ENCODE measurements around the gene SYMPK.
"Not testable (repeated sequence)": the region's sequence is repeated elsewhere in the genome, so short reads cannot be mapped to it uniquely, and the experiment has no call there.

The SYMPK gene

DNA sequence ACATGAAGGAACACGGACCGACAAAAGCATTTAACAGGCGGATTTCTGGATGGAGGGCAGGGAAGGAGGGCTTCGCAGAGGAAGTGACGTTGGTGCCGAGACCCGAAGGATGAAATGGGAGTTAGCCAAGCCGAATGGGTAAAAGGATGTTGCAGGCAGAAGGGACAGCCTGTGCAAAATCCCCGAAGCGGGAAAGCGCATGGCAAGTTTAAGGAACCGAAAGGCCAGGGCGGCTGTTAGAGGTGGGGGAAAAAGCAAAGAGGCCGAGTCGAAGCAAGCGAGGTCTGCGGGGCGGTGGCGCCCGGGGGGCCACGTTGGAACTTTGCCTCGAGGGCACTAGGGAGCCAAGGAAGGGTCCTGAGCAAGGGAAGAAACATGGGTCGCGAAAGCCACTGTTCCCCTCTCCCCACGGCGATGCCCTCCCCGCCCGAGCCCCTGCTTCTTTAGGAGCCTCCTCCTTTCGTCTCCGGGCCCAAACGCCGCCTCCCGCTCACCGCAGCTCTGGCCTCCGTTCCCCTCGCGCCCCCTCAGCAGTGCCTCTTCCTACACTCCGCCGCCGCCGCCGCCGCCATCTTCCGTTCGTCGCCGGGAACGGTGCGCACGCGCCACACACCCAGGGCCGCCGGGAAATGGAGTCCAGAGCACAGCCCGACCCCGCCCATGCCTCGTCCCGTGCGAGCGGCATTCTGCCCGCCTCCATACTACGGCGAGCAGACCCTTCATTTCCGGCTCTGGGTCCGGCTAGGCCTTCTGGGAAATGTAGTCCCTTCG lies at the start of gene SYMPK:
TSS of gene SYMPK (minus strand) at position 584 of the 771 bp plus-strand sequence. CDS start 8,652 bp downstream, outside the sequence.
- DNase-seq: peak; percentile 99

DNA sequence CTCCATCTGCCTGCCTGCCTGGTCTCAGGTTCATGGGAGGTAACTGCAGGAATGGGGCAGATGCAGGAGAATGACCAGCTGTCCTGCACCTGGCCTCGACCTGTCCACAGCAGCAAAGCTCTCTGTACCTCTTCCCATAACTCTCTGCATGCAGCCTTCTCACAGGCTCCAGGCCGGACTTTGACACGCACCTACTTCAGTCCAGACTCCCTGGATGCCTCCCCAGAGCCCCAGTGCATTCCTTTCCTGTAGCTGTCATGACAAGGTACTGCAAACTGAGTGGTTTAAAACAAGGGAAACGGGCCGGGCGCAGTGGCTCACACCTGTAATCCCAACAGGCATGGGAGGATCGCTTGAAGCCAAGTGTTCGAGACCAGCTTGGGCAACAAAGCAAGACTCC lies 48.3 kb upstream of the SYMPK start:
- no peak for DNase-seq

DNA sequence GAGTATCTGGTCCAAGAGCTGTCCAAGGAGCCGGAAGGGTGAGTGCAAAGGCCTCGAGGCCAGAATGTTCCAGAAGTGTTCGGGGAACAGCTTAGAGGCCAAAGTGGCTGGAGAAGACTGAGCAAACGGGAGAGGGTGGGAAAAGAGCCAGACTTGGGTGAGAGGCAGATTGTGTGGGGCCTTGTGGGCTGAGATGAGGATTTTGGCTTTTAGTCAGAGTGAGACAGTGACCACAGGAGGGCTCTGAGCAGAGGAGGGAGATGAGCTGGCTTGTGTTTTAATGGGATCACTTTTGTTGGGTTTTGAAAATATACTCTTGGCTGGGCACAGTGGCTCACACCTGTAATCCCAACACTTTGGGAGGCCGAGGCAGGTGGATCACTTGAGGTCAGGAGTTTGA lies 46.0 kb upstream of the SYMPK start:
- DNase-seq: no peak

DNA sequence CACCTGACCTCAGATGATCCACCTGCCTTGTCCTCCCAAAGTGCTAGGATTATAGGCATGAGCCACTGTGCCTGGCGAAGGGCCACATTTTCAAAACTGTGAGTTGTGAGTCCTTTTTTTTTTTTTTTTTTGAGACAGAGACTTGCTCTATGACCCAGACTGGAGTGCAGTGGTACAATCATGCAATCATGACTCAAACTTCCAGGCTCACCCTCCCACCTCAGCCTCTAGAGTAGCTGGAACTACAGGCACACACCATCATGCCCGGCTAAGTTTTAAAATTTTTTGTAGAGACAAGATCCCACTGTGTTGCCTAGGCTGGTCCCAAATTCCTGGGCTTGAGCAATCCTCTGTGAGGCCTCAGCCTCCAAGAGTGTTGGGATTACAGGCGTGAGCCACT lies 43.3 kb upstream of the SYMPK start:
- no peak for DNase-seq

DNA sequence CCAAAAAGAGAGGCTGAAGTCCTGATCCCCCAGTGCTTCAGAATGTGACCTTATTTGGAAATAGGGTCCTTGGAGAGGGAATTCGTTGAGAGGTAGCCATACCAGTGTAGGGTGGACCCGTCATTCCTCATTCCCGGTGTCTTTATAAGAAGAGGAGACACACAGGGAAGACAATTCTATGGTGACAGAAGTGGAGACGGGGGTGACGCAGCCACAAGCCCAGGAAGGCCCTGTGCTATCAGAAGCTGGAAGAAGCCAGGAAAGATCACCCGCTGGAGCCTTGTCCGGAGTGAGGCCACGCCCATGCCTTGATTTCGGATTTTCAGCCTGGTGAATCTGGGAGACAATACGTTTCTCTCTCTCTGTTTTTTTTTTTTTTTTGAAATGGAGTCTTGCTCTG lies 42.1 kb upstream of the SYMPK start:
- DNase-seq: no peak

DNA sequence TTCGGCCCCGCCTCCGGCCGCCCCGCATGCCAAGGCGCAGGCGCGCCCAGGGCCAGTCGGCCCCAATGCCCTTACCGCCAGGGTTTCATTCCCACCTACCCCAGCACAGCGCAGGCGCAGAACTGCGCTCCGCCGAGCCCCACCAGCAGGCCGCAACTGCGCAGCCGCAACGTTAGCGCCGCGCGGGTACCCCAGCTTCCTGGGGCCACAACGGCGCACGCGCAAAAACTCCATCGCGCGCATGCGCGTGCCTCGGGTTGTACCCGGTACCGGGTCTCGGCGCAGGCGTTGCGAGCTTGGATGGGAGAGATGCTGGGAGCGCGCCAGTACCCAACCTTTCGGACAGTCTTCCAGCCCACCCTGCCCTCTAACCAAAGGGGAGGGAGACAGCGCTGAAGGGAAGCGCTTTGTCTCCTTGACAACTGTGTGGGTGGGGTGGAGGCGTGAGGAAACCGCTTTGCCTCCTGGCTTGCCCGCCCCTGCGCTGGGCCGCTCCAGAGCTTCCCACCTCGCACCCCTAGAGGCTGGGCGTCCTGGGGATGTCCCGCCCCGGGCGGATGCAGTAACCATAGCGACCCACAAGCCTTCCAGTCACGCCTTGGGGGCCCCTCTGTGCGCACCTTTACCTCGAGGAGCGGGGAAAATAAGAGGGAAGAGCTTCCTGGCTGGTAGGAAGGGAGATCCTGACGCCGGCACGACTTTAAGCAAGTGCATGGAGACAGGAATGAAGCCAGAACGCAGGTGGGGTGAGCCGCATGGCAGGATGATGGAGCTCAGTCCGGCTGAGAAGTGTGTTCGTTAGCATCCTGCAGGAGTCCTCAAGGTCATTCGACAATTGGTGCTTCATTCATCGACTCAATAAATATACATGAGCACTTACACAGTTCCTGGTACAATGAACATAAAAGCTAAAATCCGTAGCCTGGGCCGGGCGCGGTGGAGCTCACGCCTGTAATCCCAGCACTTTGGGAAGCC lies 40.0 kb upstream of the SYMPK start:
- DNase-seq: peak; percentile 99

DNA sequence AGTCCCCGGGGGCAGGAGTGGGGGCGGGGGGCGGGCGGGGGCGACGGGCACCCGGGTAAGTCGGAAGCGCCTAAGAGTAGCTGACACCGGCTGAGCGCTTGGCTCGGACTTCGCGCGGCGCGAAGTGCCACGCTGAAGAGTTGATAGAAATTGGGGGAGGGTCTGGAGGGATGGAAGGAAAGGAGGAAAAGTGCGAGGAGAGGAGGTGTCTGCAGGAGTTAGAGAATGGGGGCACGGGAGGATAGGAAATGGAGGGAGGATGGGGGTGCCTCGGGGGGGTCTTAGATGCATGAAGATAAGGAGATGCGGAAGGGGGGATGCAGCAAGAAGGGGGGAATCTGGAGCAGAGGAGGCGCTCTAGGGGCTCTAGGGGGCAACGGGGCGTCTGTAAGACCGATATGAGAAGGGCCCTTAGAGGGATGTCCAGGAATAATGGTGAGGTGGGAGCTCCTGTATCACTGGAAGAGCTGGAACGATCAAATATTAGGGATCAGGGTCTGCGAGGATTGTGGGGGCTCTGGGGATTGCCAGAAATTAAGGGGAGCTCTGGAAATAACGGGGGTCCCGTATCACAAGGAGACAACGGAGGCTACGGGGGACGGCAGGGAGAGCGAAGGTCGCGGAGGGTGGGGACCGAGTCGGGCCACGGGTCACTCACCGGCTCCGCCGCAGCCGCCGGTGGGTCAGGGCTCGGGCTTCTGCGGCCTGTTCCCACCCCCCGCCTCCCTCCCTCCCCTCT lies 39.1 kb upstream of the SYMPK start, which contains the start of gene MYPOP:
TSS of gene MYPOP (minus strand) at position 702 of the 739 bp plus-strand sequence. CDS start 840 bp downstream, outside the sequence.
- no peak for DNase-seq

DNA sequence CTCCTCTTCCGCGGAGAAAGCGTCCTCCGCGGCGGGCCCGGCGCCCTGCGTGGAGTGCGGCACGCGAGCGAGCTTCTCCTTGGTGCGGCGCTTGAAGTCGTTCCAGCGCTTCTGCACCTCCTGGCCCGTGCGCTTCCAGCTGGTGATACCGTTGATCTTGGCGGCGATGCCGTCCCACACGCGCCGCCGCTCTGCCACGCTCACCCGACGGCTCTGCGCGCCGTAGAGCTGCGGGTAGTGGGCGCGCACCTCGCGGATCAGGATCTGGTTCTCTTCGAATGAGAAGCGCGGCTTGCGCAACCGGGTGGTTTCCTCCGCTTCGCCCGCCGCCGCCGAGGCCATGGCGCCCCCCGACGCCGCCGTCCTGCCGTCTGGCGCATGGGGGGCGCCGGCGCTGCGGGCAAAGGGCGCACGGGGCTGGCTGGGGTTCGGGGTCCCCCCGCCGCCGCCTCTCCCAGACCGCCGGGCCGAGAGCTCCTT lies 38.5 kb upstream of the SYMPK start:
- peak; percentile 37 for DNase-seq

DNA sequence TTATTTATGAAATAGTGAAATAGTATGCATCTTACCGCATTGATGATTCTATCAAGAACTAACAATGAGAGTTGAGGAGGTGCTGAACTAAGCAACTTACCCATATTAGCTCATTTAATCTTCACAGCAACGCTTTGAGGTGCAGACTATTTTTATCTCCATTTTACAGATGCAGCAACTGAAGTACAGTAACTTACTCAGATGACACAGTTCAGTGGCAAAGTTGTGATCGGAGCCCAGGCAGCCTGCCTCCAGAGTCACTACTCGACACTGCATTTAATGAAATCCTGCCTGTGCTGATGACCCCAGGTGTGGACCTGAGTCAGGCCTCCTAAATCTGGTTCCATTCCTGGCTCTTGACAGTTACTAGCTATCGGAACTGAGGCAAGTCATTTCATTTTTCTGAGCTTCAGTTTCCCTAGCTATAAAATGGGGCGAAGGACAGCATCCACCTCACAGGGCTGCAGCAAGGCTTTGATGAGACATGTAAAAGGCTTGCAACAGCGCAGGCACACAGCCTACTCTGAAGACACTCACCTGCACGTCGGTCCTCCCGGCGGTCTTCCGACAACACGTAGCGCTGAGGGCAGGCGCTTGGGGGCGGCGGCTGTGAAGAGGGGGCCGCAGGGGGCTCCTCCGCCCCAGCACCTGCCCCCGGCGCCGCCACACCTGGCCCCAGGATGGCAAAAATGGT lies 37.9 kb upstream of the SYMPK start:
- DNase-seq: no peak

DNA sequence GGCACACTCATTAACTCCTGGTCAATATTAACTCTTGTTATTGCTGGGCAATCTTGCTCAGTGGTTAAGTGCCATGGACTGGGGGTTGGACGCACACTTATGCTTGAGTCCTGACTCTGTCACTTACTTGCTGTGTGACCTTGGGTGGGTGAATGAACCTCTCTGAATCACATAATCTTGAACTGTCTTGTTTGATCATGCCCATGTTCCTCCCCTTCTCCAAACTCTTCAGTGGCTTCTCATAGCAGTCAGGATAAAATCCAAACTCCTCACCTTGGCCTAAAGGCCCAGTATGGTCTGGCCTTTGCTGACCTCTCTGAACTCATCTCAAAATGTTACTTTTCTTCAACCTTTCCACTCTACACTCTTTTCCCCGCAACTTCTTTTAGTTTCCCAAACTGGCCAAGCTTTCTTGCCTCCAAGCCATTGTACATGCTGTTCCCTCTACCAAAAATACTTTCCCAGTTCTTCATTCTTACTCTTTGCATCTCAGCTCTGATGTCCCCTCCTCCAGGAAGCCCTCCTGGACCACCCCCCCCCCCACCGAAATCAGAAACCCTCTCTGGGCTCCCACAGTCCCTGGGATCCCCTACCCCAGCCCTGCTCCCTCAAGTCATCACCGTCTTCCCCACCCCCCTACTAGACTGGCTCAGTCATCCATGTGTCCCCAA lies 37.1 kb upstream of the SYMPK start:
- no peak for DNase-seq

DNA sequence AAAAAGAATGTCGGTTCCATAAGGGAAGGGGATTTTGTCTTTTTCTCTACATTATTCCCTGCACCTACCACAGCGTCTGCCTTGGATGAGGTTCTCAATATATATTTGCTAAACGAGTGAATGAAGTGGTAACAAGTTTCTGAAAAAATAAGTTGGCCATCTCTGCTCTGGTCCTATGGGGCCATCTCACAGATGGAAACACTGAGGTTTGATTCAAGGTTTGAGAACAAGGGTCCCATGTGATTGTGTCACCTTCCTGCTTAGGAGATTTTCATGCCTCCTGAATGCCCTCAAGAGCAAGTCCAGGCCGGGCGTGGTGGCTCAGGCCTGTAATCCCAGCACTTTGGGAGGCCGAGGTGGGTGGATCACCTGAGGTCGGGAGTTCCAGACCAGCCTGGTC lies 36.3 kb upstream of the SYMPK start:
- no peak for DNase-seq

DNA sequence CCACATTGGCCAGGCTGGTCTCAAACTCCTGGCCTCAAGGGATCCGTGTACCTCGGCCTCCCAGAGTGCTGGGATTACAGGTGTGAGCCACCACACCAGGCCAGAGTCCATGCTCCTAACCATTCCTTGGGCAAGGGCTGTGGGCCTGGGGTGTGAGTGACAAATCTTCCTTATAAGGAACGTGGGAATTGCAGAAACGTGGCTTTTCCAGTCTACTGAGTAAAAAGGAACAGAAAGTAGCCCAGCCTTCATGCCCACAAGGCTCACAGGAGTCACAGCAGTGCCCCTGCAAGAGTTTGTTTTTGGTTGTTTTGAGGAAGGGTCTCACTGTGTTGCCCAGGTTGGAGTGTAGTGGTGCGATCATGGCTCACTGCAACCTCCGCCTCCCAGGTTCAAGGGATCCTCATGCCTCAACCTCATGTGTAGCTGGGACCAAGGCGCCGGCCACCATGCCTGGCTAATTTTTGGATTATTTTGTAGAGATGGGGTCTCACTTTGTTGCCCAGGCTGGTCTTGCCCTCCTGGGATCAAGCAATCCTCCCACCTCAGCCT lies 34.4 kb upstream of the SYMPK start:
- DNase-seq: no peak

DNA sequence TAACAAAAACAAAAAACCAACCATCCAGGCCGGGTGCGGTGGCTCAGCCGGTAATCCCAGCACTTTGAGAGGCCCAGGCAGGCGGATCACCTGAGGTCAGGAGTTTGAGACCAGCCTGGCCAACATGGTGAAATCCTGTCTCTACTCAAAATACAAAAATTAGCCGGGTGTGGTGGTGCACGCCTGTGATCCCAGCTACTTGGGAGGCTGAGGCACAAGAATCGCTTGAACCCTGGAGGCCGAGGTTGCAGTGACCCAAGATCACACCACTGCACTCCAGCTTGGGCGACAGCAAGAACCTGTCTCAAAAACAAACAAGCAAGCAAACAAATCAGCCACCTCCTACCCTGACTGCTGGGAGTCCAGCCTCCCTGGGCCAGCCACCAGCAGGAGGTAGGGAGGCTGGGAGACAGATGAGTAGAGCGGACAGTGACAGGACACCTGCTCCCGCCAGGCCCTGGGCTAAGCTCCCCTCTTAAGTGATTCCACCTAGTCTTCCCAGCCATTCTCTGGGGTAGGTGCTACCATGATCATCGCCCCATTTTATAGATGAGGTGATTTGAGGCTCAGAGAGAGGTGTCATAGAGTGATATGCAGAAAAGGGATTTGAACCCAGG lies 33.1 kb upstream of the SYMPK start:
- DNase-seq: not testable (repeated sequence)

DNA sequence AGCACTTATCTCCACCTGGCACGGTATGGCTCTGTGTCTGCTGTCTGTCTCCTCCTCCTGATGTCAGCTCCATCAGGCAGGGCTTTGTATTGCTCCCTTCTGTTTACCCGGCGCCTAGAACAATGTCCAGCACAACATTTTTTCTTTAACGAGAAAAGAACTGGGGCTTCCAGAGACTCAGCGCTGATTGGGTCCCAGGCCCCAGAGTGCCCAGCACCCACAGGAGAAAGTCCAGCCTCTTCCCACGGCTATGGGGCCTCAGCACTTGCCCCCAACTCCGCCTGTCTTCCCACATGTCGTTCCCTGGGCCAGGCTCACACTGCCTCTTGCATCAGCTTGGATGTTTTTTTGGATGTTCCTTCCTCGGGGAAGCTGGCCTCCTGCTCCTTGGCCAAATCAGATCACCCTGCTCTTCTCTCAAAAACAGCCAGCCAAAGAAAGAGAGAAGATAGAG lies 32.6 kb upstream of the SYMPK start:
- no peak for DNase-seq

DNA sequence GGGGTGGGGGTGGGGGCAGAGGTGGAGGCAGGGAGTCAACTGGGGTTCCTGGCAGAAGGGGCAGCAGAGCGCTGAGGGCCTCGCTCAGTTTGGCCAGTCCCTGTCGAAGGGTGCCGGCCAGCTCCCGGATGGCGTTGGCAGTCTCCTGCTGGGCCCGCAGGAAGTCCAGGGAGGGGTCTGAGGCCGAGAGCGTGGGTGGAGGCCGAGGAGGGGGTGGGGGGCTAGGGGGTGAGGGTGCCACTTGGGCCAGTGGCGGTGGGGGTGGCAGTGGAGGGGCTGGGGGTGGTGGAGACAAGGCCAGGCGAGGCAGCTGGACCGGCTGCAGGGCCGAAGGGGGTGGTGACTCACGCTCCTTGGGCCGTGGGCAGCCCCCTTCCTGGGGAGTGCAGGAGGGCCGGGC lies 27.9 kb upstream of the SYMPK start:
- no peak for DNase-seq

DNA sequence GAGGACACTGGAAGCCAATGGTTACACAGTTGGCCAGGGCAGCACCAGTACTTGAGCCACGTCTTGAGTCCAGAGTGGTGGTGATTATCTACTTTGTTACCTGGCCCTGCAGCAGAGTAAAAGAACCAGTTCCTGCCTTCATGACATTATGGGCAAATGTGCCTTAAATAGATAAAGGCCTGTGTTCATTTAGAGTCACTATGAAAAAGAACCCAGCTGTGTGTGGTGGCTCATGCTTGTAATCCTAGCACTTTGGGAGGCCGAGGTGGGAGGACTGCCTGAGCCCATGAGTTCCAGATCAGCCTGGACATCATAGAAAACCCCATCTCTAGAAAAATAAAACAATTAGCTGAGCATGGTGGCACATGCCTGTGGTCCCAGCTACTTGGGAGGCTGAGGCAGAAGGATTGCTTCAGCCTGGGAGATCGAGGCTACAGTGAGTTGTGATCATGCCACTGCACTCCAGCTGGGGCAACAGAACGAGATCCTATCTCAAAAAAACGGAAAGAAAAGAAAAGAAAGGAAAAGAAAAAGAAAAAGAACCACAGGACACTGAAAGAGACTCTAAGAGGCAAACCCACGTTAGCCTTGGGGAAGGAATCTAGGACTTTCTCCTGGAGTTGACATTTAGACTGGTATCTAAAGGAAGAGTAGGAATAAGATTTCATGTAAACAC lies 26.4 kb upstream of the SYMPK start:
- no peak for DNase-seq

DNA sequence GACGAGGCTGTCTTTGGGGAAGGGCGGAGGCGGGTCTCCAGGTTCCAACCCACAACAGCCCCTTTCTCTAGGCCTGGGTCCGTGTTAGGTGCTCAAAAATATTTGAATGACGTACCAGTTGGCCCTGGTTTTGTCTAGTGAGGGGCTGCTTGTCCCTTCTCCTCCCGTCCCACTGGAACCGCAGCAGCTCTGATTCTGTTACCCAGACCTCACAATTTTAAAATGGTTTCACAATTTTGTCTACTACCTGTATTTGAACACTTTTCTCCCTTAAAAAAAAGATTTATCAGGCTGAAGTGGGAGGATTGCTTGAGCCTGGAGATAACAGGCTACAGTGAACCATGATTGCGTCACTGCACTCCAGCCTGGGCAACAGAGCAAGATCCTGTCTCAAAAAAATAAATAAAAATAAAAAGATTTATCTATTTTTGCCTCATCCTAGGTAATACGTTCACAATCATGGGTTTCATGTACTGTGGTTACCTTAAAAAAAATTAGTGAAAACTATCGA lies 24.3 kb upstream of the SYMPK start:
- DNase-seq: no peak

DNA sequence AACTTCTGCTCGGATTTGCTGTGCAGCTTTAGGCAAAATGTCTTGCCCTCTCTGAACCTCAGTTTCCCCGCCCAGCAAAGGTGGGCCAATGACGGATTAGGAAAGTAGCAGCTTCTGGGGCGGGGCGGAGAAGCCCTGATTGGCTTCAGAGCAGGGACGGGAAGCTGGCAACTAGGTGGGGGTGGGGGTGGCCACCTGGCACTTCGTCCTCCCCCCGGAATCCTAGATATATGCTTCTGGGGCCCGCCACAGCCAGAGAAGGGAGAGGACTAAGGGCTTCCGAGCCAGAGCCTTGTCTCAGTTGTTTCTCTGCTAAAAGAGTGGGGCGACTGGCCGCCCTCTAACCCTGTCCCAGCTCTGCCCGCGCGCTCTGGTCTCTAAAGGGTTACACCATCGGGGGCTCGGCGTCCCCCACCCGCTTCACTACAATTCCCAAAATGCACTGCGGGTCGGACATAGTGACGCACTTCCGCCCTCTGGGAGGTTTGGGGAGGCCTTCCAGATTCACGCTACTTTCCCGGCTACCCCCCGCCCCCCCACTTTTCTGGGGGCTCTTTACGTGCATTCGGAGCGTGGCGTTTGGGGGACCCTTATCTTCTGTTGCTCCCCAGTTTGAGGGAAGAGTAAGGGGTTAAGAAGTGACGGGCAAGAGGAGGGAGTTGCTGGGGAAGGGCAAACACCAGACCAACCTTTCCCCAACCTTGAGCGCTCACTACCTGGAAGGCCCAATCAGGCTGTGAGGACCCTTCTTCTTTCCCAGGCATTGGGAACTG lies 23.7 kb upstream of the SYMPK start:
- DNase-seq: peak; percentile 93
